Keratinocyte (primary cell): ENCODE results near the gene MIER2. TPM values are rescaled to one million over a fixed set of nuclear protein-coding genes. Genes with fewer than 3 reads are reported as not detected.

Source experiments
- DNase-seq: peaks from one replicate; pipeline ENCODE4 v3.0.0-alpha.2; 2011; ENCODE audit warnings: low read depth, missing footprints, low spot score
- FAIRE-seq: peaks from 2 replicates; lab custom pipeline; 2011; peaks lifted over from hg19 to GRCh38; lab: Jason Lieb, UNC
- H2AFZ ChIP-seq: 2 replicates; pipeline ENCODE4 v1.6.0; 2012; ENCODE audit warnings: low read length, control low read depth, inconsistent platforms; ENCODE audit not compliant: control insufficient read depth
- H3K27ac ChIP-seq: 2 replicates; pipeline ENCODE4 v1.5.1; 2011; ENCODE audit warnings: low read length; ENCODE audit not compliant: control insufficient read depth, insufficient read depth
- H3K27me3 ChIP-seq: 3 replicates; pipeline ENCODE4 v1.6.0; 2011; ENCODE audit warnings: low read length; ENCODE audit not compliant: control insufficient read depth, insufficient read depth; ENCODE audit errors: extremely low read depth
- H3K36me3 ChIP-seq, 2 experiments: 2 replicates in 1 of 2; 3 replicates in 1 of 2; pipeline ENCODE4 v1.5.1; 2011; ENCODE audit warnings: low read length in 2 of 2, mild to moderate bottlenecking in 1 of 2; ENCODE audit not compliant: control insufficient read depth in 2 of 2, insufficient read depth in 2 of 2; ENCODE audit errors: extremely low read depth in 1 of 2
- H3K4me1 ChIP-seq: 3 replicates; pipeline ENCODE4 v1.5.1; 2011; ENCODE audit warnings: low read length; ENCODE audit not compliant: control insufficient read depth, insufficient read depth; ENCODE audit errors: extremely low read depth
- H3K4me2 ChIP-seq: 3 replicates; pipeline ENCODE4 v1.6.0; 2011; ENCODE audit warnings: low read depth, low read length; ENCODE audit not compliant: control insufficient read depth, insufficient read depth; ENCODE audit errors: extremely low read depth
- H3K4me3 ChIP-seq, 3 experiments: fragments of 200-600 bp in 1 of 3; sonication (generic) in 1 of 3; 2 replicates in 2 of 3; 3 replicates in 1 of 3; pipeline ENCODE4 v1.5.1; 2011 to 2016; ENCODE audit warnings: low read length in 3 of 3, mild to moderate bottlenecking in 3 of 3, control low read depth in 2 of 3, inconsistent platforms in 1 of 3, low read depth in 1 of 3, mixed read lengths in 1 of 3, mixed run types in 1 of 3, moderate library complexity in 1 of 3; ENCODE audit not compliant: control insufficient read depth in 2 of 3, insufficient read depth in 2 of 3; ENCODE audit errors: extremely low read depth in 1 of 3
- H3K79me2 ChIP-seq: 2 replicates; pipeline ENCODE4 v1.6.0; 2012; ENCODE audit warnings: low read length; ENCODE audit not compliant: control insufficient read depth, insufficient read depth
- H3K9ac ChIP-seq: 3 replicates; pipeline ENCODE4 v1.6.0; 2011; ENCODE audit warnings: low read length; ENCODE audit not compliant: control insufficient read depth, insufficient read depth; ENCODE audit errors: extremely low read depth
- H3K9me1 ChIP-seq: 3 replicates; pipeline ENCODE4 v1.6.0; 2011; ENCODE audit warnings: low read length; ENCODE audit not compliant: control insufficient read depth, insufficient read depth; ENCODE audit errors: extremely low read depth
- H3K9me3 ChIP-seq: 2 replicates; pipeline ENCODE4 v1.5.1; 2012; ENCODE audit warnings: low read depth, low read length; ENCODE audit not compliant: control insufficient read depth
- H4K20me1 ChIP-seq: 3 replicates; pipeline ENCODE4 v1.6.0; 2011; ENCODE audit warnings: low read length; ENCODE audit not compliant: control insufficient read depth, insufficient read depth; ENCODE audit errors: extremely low read depth
- EZH2 ChIP-seq: IDR thresholded peaks from one replicate; pipeline ENCODE4 v1.6.1; 2012; ENCODE audit warnings: inconsistent platforms, mild to moderate bottlenecking, low read length, moderate library complexity
- dilution Hi-C: fragments of 300-500 bp; cut with MboI; formaldehyde crosslinking; loops from one replicate; pipeline ENCODE4 v1.7.0; 2020; ENCODE audit warnings: low sequenced_read_pairs; ENCODE audit not compliant: extremely low pct_ligation_motif_present
- polyA plus RNA-seq, 5 experiments: library from polyadenylated mRNA; depleted of rRNA in 3 of 5; stranded (reverse) in 3 of 5; stranded (forward) in 1 of 5; unstranded in 1 of 5; fragments of >200 nt; gene quantifications; 1 replicate in 1 of 5; 2 replicates in 3 of 5; 3 replicates in 1 of 5; pipeline versions ENCODE4 v1.2.1 to v1.2.3, GENCODE V29; 2011 to 2012; ENCODE audit warnings: missing spikeins in 2 of 5, low read depth in 1 of 5, low replicate concordance in 1 of 5
- TF ChIP-seq, protein P1 (sequence below), 3 experiments: IDR thresholded peaks in 1 of 3; conservative IDR thresholded peaks in 1 of 3; optimal IDR thresholded peaks in 1 of 3; 2 replicates in 2 of 3; 3 replicates in 1 of 3; pipeline versions ENCODE3 to v1.5.1; 2011; ENCODE audit warnings: low read length in 3 of 3, mild to moderate bottlenecking in 3 of 3, moderate library complexity in 2 of 3, control low read depth in 1 of 3, inconsistent platforms in 1 of 3; ENCODE audit not compliant: insufficient read depth in 2 of 3; ENCODE audit errors: extremely low read depth in 1 of 3

The MIER2 gene
- polyA plus RNA-seq, 1 donor (not counting 4 experiments of a cell fraction or from before 2014, with no cell fraction given) = 16.3 TPM

DNA sequence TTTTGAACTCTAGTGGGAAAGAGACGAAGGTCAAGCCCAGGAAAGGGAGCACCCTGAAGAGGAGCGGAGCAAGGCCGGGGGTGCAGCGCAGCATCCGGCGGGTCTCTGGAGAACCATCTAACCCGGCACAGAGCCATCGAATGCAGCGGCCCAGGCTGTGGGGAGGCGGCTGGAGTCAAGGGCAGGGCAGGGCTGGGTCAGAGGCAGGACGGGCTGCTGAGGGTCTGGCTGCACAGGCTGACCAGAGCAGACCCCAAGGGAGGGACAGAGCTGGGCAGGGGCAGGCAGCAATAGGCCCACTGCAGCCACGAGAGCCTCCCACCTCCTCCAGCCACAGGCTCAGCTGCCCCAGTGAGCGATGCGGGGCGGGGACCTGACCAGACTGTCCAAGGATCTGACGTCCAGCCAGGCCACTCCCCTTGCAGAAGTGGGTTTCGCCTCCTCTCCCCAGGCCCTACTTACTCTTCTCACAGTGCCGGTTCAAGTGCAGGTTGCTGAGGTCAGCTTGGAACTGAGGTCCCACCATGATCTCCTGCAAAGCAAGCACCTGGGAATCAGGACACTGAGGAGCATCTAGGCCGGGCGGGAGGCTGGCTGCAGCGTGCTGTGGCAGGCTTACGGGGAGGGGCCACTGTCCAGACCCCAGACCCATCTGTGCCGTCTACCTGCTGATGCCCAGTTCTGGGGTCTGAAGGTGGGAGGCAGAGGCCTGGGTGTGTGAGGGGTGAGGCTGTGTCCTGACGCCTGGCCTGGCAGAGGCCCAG lies 19.2 kb downstream of the MIER2 start:
- FAIRE-seq = no peak
- no peak for DNase-seq
- H3K4me2 ChIP-seq = no peak overlapping the region
- H2AFZ ChIP-seq = no peak overlapping the region
- H4K20me1 ChIP-seq = no peaks in the 10 kb centered on the region
- H3K4me1 ChIP-seq = no peaks in the 10 kb centered on the region
- no peaks in the 10 kb centered on the region for H3K9me1 ChIP-seq
- H3K4me3 ChIP-seq = no peak overlapping the region
- dilution Hi-C loops = no loop called here
- no peak overlapping the region for H3K9ac ChIP-seq
- H3K36me3 ChIP-seq = peaks cover 41% of the 10 kb centered on the region in 2 experiments
- peaks cover 7% of the 10 kb centered on the region for H3K9me3 ChIP-seq
- no peaks in the 10 kb centered on the region for H3K27me3 ChIP-seq
- peaks cover 27% of the 10 kb centered on the region for H3K79me2 ChIP-seq
- no peak for TF ChIP-seq EZH2
- TF ChIP-seq, protein P1, sequence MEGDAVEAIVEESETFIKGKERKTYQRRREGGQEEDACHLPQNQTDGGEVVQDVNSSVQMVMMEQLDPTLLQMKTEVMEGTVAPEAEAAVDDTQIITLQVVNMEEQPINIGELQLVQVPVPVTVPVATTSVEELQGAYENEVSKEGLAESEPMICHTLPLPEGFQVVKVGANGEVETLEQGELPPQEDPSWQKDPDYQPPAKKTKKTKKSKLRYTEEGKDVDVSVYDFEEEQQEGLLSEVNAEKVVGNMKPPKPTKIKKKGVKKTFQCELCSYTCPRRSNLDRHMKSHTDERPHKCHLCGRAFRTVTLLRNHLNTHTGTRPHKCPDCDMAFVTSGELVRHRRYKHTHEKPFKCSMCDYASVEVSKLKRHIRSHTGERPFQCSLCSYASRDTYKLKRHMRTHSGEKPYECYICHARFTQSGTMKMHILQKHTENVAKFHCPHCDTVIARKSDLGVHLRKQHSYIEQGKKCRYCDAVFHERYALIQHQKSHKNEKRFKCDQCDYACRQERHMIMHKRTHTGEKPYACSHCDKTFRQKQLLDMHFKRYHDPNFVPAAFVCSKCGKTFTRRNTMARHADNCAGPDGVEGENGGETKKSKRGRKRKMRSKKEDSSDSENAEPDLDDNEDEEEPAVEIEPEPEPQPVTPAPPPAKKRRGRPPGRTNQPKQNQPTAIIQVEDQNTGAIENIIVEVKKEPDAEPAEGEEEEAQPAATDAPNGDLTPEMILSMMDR (optimal IDR thresholded peaks at IDR 0.05 in 1 of 3, IDR thresholded peaks at IDR 0.05 in 1 of 3, conservative IDR thresholded peaks at IDR 0.05 in 1 of 3; ENCODE audit: extremely low read depth in 1 of 3, insufficient read depth in 2 of 3, low read length in 3 of 3) = no peak
- no peak overlapping the region for H3K27ac ChIP-seq

DNA sequence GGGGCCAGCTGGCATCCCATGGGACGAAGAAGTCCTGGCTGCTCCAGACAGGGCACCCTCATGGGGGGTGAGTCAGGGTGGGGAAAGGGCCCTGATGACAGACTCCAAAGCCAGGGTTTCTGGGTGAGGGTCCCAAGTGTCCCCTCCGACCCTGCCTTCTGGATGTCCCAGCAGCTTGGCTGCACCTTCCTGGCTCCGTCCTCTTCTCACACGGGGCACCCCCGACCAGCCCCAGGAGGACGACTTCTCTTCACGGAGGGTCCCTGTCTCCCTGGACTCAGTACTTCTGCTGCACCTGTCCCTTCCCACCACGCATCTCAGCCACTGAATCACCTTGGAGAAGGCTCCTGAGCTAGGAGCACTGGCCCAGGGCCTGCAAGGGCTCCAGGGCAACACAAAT lies 19.9 kb downstream of the MIER2 start:
- DNase-seq = no peak
- no peaks in the 10 kb centered on the region for H4K20me1 ChIP-seq
- no peak overlapping the region for H2AFZ ChIP-seq
- H3K4me2 ChIP-seq = no peak overlapping the region
- no peaks in the 10 kb centered on the region for H3K9me1 ChIP-seq
- dilution Hi-C loops = no loop called here
- H3K9me3 ChIP-seq = peaks cover 5% of the 10 kb centered on the region
- no peak overlapping the region for H3K9ac ChIP-seq
- H3K79me2 ChIP-seq = peaks cover 26% of the 10 kb centered on the region
- no peaks in the 10 kb centered on the region for H3K27me3 ChIP-seq
- no peak for FAIRE-seq
- TF ChIP-seq, protein P1 (optimal IDR thresholded peaks at IDR 0.05 in 1 of 3, IDR thresholded peaks at IDR 0.05 in 1 of 3, conservative IDR thresholded peaks at IDR 0.05 in 1 of 3; ENCODE audit: extremely low read depth in 1 of 3, insufficient read depth in 2 of 3, low read length in 3 of 3) = no peak
- no peak for TF ChIP-seq EZH2
- peaks cover 40 to 41% of the 10 kb centered on the region in 2 experiments for H3K36me3 ChIP-seq
- H3K27ac ChIP-seq = no peak overlapping the region
- no peak overlapping the region for H3K4me3 ChIP-seq
- H3K4me1 ChIP-seq = no peaks in the 10 kb centered on the region
